Kidney tubule cell (primary cell): ENCODE data around the gene TMC6.
"Not testable (repeated sequence)": the region's sequence is repeated elsewhere in the genome, so short reads cannot be mapped to it uniquely, and the experiment has no call there.

Source experiments
- DNase-seq: peaks from one replicate; pipeline ENCODE4 v3.0.0-alpha.2; 2018; ENCODE audit warnings: low spot score

TMC6 gene

GRCh38 chr17:78069695-78070094, 58.9 kb downstream of the TMC6 start:
- peak; percentile 5 for DNase-seq

DNA sequence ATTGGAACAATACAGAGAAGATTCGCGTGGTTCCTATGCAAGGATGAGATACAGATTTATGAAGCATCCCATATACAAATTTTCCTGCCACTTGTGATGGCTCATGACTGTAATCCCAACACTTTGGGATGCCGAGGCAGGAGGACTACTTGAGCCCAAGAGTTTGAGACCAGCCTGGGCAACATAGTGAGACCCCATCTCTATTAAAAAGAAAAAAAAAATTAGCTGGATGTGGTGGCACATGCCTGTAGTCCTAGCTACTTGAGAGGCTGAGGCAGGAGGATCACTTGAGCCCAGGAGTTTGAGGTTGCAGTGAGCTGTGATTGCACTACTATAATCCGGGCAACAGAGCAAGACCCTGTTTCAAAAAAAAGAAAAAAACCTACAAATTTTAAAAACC, 61.6 kb downstream of the TMC6 start:
- not testable (repeated sequence) for DNase-seq

DNA sequence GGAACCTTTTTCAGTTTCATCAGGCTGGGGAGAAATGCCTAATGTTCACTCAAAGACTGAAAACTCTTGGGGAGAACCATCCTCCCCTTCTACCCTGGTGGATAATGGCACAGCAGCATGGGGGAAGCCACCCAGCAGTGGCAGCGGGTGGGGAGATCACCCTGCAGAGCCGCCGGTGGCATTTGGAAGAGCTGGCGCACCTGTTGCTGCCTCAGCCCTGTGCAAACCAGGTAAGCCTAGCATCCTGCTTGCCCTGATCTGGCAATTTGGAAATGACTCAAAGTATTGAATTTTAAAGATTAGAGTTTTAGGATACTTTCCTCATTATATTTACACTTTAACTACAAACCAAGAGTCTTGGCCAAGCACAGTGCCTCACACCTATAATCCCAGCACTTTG, 63.8 kb downstream of the TMC6 start:
- DNase-seq: no peak

- DNase-seq: no peak
Measured at GRCh38 chr17:78063489-78063888, 65.1 kb downstream of the TMC6 start.

- DNase-seq: no peak
Measured at GRCh38 chr17:78062596-78062995, 66.0 kb downstream of the TMC6 start.
